ENCODE data around the gene FCHO1.

FCHO1 gene

GRCh38 chr19:17733127-17733526 is 18.1 kb upstream of the FCHO1 start:
- Histone ChIP-seq H3K4me1 (no peaks in the 10 kb centered on the region), H3K9ac (no peak overlapping the region), H3K4me2 (ENCODE audit: low read length) (no peak overlapping the region), H3K4me3 (ENCODE audit: low read depth, low read length) (no peak overlapping the region), H2AFZ (no peak overlapping the region), H3K9me3 (ENCODE audit: control insufficient read depth, low read length) (no peaks in the 10 kb centered on the region), H3K27me3 (ENCODE audit: control insufficient read depth, insufficient read depth, low read length) (no peaks in the 10 kb centered on the region), H3K36me3 (ENCODE audit: control insufficient read depth, insufficient read depth, low read length) (no peaks in the 10 kb centered on the region), H3K79me2 (peaks cover 2% of the 10 kb centered on the region), H3K27ac (no peak overlapping the region)
- TF ChIP-seq CTCF (IDR thresholded peaks at IDR 0.05) = no peak

GRCh38 chr19:17734146-17734545 is 17.1 kb upstream of the FCHO1 start:
- Histone ChIP-seq H3K36me3 (ENCODE audit: control insufficient read depth, insufficient read depth, low read length) (no peaks in the 10 kb centered on the region), H3K9me3 (ENCODE audit: control insufficient read depth, low read length) (no peaks in the 10 kb centered on the region), H3K9ac (no peak overlapping the region), H2AFZ (no peak overlapping the region), H3K79me2 (peaks cover 2% of the 10 kb centered on the region), H3K4me2 (ENCODE audit: low read length) (no peak overlapping the region), H3K4me3 (ENCODE audit: low read depth, low read length) (no peak overlapping the region), H3K27ac (no peak overlapping the region), H3K27me3 (ENCODE audit: control insufficient read depth, insufficient read depth, low read length) (no peaks in the 10 kb centered on the region), H3K4me1 (no peaks in the 10 kb centered on the region)
- TF ChIP-seq CTCF (IDR thresholded peaks at IDR 0.05) = no peak

DNA sequence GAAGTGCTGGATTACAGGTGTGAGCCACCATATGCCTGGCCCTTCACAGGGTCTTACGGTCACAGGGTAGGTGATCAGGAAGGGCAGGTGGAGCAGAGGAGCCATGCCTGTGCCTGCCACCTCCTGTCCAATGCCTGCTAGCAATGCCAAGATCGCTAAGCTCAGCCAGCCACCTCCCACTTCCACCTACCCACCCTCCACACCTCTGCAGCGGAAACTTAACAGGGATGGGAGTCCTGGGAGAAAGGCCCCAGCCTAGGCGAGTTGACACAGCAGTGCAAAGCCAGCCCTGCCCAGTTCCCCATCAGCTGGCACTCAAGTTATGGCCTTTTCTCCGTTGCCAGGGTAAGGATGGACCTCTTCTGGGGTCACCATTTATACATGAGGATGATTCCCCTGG is 15.9 kb upstream of the FCHO1 start:
- no peak for TF ChIP-seq CTCF (IDR thresholded peaks at IDR 0.05)
- Histone ChIP-seq H2AFZ (no peak overlapping the region), H3K4me1 (no peaks in the 10 kb centered on the region), H3K36me3 (ENCODE audit: control insufficient read depth, insufficient read depth, low read length) (no peaks in the 10 kb centered on the region), H3K9me3 (ENCODE audit: control insufficient read depth, low read length) (no peaks in the 10 kb centered on the region), H3K4me3 (ENCODE audit: low read depth, low read length) (no peak overlapping the region), H3K27me3 (ENCODE audit: control insufficient read depth, insufficient read depth, low read length) (no peaks in the 10 kb centered on the region), H3K9ac (no peak overlapping the region), H3K27ac (no peak overlapping the region), H3K79me2 (peaks cover 2% of the 10 kb centered on the region), H3K4me2 (ENCODE audit: low read length) (no peak overlapping the region)

DNA sequence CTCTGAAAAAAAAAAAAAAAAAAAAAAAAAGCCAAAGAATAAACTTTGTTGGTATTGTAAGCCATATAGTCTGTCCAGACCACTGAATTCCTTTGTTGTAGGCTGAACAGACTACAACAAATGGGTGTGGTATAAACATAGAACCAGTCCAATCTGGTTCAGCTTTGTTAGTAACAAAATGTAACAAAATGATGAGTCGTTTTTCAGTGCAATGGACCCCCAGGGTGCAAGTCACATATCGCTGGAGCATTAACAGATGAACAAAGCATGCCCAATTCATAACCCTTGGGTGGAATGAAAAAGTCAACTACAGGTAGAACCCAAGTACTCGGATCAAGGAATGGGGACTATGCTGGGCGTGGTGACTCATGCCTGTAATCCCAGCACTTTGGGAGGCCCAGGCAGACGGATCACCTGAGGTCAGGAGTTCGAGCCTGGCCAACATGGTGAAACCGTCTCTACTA is 13.6 kb upstream of the FCHO1 start:
- H3K4me2 ChIP-seq (ENCODE audit: low read length) = no peak overlapping the region
- no peaks in the 10 kb centered on the region for H3K79me2 ChIP-seq
- no peaks in the 10 kb centered on the region for H3K27me3 ChIP-seq (ENCODE audit: control insufficient read depth, insufficient read depth, low read length)
- no peaks in the 10 kb centered on the region for H3K4me1 ChIP-seq
- no peak overlapping the region for H3K27ac ChIP-seq
- no peak overlapping the region for H3K4me3 ChIP-seq (ENCODE audit: low read depth, low read length)
- H2AFZ ChIP-seq = no peak overlapping the region
- no peak overlapping the region for H3K9ac ChIP-seq
- no peak for TF ChIP-seq CTCF (IDR thresholded peaks at IDR 0.05)
- H3K36me3 ChIP-seq (ENCODE audit: control insufficient read depth, insufficient read depth, low read length) = no peaks in the 10 kb centered on the region
- H3K9me3 ChIP-seq (ENCODE audit: control insufficient read depth, low read length) = no peaks in the 10 kb centered on the region

GRCh38 chr19:17739121-17739875 is 12.0 kb upstream of the FCHO1 start:
- no peaks in the 10 kb centered on the region for H3K27me3 ChIP-seq (ENCODE audit: control insufficient read depth, insufficient read depth, low read length)
- no peak for TF ChIP-seq CTCF (IDR thresholded peaks at IDR 0.05)
- H3K36me3 ChIP-seq (ENCODE audit: control insufficient read depth, insufficient read depth, low read length) = no peaks in the 10 kb centered on the region
- H3K4me3 ChIP-seq (ENCODE audit: low read depth, low read length) = no peak overlapping the region
- no peak overlapping the region for H3K27ac ChIP-seq
- no peak overlapping the region for H3K9ac ChIP-seq
- no peak overlapping the region for H2AFZ ChIP-seq
- no peaks in the 10 kb centered on the region for H3K79me2 ChIP-seq
- H3K9me3 ChIP-seq (ENCODE audit: control insufficient read depth, low read length) = no peaks in the 10 kb centered on the region
- H3K4me2 ChIP-seq (ENCODE audit: low read length) = no peak overlapping the region
- H3K4me1 ChIP-seq = no peaks in the 10 kb centered on the region

All from parathyroid adenoma (tissue), 2 donors.